SU-DHL-6 (cell line): Measurements from ENCODE around the gene HNRNPL.

ENCODE experiments used
- EZH2phosphoT487 ChIP-seq: fragments of 200-600 bp; sonication (generic), shearing (Covaris generic); conservative IDR thresholded peaks from 2 replicates; pipeline ENCODE4 v1.6.1; 2018; ENCODE audit warnings: mild to moderate bottlenecking, antibody characterized with exemption, low read length, moderate library complexity, mixed read lengths
- TF ChIP-seq, protein P1 (sequence below): fragments of 200-600 bp; sonication (generic); IDR thresholded peaks from one replicate; pipeline ENCODE4 v1.5.1; 2017; ENCODE audit warnings: antibody characterized with exemption, mild to moderate bottlenecking, low read length, moderate library complexity; ENCODE audit not compliant: insufficient read depth, poor library complexity, severe bottlenecking

DNA sequence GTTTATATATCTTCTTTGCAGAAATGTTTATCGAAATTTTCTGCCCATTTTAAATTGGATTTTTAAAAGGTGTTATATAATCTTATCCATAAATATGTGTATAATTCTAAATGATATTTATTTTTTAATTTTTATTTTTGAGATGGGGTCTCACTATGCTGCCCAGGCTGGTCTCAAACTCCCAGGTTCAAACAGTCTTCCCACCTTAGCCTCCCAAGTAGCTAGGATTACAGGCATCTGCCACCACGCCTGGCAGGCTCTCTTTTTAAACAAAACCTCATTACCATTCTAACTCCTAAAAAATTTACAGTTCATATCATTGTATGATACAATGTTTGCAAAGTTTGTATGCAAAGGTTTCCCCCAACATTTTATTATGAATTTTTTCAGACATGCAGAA, 53.6 kb downstream of the HNRNPL start:
- TF ChIP-seq, protein P1, sequence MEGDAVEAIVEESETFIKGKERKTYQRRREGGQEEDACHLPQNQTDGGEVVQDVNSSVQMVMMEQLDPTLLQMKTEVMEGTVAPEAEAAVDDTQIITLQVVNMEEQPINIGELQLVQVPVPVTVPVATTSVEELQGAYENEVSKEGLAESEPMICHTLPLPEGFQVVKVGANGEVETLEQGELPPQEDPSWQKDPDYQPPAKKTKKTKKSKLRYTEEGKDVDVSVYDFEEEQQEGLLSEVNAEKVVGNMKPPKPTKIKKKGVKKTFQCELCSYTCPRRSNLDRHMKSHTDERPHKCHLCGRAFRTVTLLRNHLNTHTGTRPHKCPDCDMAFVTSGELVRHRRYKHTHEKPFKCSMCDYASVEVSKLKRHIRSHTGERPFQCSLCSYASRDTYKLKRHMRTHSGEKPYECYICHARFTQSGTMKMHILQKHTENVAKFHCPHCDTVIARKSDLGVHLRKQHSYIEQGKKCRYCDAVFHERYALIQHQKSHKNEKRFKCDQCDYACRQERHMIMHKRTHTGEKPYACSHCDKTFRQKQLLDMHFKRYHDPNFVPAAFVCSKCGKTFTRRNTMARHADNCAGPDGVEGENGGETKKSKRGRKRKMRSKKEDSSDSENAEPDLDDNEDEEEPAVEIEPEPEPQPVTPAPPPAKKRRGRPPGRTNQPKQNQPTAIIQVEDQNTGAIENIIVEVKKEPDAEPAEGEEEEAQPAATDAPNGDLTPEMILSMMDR: no peak
- TF ChIP-seq EZH2phosphoT487: no peak
